ENCODE data around the gene SLC3A2. TPM values are rescaled to one million over a fixed set of nuclear protein-coding genes. Genes with fewer than 3 reads are reported as not detected.

The SLC3A2 gene
- total RNA-seq, 3 donors from 2014 or later: 147 to 214 (median 171) TPM

DNA sequence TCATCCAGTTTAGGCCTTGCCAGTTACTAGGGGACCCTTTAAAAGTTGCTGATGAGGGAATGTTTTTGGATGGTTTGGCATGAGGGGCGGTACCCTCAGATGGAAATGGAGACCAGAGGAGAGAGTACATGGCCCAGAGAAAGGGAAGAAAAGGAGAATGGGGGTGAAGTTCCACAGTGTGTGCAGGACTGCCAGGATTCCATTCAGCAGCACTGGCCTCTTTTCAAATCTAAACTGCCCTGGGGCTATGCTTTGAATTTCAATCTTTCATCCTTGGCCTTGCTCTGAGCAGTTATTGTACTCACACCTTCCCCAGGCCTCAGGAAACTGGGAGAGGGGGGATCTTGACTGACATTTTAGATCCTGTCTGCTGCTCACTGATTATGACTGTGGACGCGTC is 3.0 kb downstream of the SLC3A2 start:
- Histone ChIP-seq H3K27ac (peak overlapping the region; percentile 97 to 100), H3K27me3 (no peaks in the 10 kb centered on the region), H3K36me3 (peaks cover 24% of the 10 kb centered on the region), H3K4me3 (peak overlapping the region; percentile 68 to 99 (median 92)), H3K4me1 (peaks cover 3 to 29% of the 10 kb centered on the region in 2 donors), H3K9me3 (no peaks in the 10 kb centered on the region)
- no peak for TF ChIP-seq POLR2A (IDR thresholded peaks at IDR 0.05)
- TF ChIP-seq POLR2AphosphoS5 (IDR thresholded peaks at IDR 0.05): no peak
- TF ChIP-seq, protein P1, sequence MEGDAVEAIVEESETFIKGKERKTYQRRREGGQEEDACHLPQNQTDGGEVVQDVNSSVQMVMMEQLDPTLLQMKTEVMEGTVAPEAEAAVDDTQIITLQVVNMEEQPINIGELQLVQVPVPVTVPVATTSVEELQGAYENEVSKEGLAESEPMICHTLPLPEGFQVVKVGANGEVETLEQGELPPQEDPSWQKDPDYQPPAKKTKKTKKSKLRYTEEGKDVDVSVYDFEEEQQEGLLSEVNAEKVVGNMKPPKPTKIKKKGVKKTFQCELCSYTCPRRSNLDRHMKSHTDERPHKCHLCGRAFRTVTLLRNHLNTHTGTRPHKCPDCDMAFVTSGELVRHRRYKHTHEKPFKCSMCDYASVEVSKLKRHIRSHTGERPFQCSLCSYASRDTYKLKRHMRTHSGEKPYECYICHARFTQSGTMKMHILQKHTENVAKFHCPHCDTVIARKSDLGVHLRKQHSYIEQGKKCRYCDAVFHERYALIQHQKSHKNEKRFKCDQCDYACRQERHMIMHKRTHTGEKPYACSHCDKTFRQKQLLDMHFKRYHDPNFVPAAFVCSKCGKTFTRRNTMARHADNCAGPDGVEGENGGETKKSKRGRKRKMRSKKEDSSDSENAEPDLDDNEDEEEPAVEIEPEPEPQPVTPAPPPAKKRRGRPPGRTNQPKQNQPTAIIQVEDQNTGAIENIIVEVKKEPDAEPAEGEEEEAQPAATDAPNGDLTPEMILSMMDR (IDR thresholded peaks at IDR 0.05): no peak
- DNase-seq (ENCODE audit: low spot score in 2 of 2): no peak
- intact Hi-C loops (cut with DNase I; ENCODE audit: low total_unique reads): no loop called here

DNA sequence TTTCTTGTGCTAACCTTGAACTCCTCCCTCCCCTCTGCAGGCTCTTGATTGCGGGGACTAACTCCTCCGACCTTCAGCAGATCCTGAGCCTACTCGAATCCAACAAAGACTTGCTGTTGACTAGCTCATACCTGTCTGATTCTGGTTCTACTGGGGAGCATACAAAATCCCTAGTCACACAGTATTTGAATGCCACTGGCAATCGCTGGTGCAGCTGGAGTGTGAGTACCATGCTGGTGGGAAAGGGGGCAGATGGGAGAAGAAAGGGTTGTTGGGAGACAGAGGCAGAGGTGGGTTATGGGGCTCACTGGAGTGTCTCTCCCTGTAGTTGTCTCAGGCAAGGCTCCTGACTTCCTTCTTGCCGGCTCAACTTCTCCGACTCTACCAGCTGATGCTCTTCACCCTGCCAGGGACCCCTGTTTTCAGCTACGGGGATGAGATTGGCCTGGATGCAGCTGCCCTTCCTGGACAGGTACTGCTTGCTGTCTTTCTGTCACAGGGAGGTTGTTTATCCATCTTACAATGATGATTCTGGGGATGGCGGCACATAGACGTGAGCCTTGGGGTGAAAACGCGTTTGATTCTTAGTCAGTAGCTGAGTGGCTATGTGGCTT is 4.5 kb downstream of the SLC3A2 start:
- peaks cover 3 to 15% of the 10 kb centered on the region in 2 donors for H3K4me1 ChIP-seq
- H3K4me3 ChIP-seq: peak overlapping the region in 2 of 3 donors; percentile 3 to 34
- H3K27ac ChIP-seq: peak overlapping the region in 1 of 2 donors; percentile 9
- TF ChIP-seq POLR2AphosphoS5 (IDR thresholded peaks at IDR 0.05) (no peak), POLR2A (IDR thresholded peaks at IDR 0.05) (no peak)
- TF ChIP-seq, protein P1 (IDR thresholded peaks at IDR 0.05): no peak
- no peaks in the 10 kb centered on the region for H3K27me3 ChIP-seq
- no peaks in the 10 kb centered on the region for H3K9me3 ChIP-seq
- DNase-seq (ENCODE audit: low spot score in 2 of 2): no peak
- intact Hi-C loops (cut with DNase I; ENCODE audit: low total_unique reads): no loop called here
- H3K36me3 ChIP-seq: peaks cover 28% of the 10 kb centered on the region

DNA sequence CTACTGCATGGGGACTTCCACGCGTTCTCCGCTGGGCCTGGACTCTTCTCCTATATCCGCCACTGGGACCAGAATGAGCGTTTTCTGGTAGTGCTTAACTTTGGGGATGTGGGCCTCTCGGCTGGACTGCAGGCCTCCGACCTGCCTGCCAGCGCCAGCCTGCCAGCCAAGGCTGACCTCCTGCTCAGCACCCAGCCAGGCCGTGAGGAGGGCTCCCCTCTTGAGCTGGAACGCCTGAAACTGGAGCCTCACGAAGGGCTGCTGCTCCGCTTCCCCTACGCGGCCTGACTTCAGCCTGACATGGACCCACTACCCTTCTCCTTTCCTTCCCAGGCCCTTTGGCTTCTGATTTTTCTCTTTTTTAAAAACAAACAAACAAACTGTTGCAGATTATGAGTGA is 7.7 kb downstream of the SLC3A2 start:
- Histone ChIP-seq H3K36me3 (peaks cover 28% of the 10 kb centered on the region), H3K27me3 (no peaks in the 10 kb centered on the region), H3K27ac (peak overlapping the region in 1 of 2 donors; percentile 1), H3K4me3 (no peak overlapping the region), H3K4me1 (peaks cover 3 to 15% of the 10 kb centered on the region in 2 donors), H3K9me3 (no peaks in the 10 kb centered on the region)
- DNase-seq (ENCODE audit: low spot score in 2 of 2): no peak
- intact Hi-C loops (cut with DNase I; ENCODE audit: low total_unique reads): no loop called here
- TF ChIP-seq, protein P1 (IDR thresholded peaks at IDR 0.05): no peak
- TF ChIP-seq POLR2AphosphoS5 (IDR thresholded peaks at IDR 0.05): no peak
- no peak for TF ChIP-seq POLR2A (IDR thresholded peaks at IDR 0.05)

DNA sequence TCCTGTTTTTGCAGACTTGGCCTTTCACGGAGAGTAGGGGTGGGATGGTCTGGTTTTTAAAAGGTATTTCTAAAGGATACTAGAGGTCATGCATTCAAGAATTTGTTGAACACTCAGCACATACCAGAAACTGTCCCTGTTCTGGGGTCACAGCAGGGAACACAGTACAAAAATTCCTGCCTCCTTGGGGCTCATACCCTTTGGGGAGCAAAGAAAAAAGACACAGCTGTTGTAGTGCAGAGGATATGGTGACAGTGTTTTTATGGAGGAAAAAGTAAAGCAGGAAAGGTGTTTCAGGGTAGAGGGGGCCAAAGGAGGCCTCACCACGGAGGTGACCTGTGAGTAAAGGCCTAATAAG is 8.4 kb downstream of the SLC3A2 start:
- H3K27ac ChIP-seq: peak overlapping the region in 1 of 2 donors; percentile 48
- TF ChIP-seq POLR2AphosphoS5 (IDR thresholded peaks at IDR 0.05) (no peak), POLR2A (IDR thresholded peaks at IDR 0.05) (no peak)
- TF ChIP-seq, protein P1 (IDR thresholded peaks at IDR 0.05): no peak
- H3K9me3 ChIP-seq: no peaks in the 10 kb centered on the region
- H3K4me3 ChIP-seq: no peak overlapping the region
- DNase-seq (ENCODE audit: low spot score in 2 of 2): no peak
- no peaks in the 10 kb centered on the region for H3K27me3 ChIP-seq
- intact Hi-C loops (cut with DNase I; ENCODE audit: low total_unique reads): no loop called here
- H3K4me1 ChIP-seq: peaks cover 3 to 14% of the 10 kb centered on the region in 2 donors
- H3K36me3 ChIP-seq: peaks cover 28% of the 10 kb centered on the region

DNA sequence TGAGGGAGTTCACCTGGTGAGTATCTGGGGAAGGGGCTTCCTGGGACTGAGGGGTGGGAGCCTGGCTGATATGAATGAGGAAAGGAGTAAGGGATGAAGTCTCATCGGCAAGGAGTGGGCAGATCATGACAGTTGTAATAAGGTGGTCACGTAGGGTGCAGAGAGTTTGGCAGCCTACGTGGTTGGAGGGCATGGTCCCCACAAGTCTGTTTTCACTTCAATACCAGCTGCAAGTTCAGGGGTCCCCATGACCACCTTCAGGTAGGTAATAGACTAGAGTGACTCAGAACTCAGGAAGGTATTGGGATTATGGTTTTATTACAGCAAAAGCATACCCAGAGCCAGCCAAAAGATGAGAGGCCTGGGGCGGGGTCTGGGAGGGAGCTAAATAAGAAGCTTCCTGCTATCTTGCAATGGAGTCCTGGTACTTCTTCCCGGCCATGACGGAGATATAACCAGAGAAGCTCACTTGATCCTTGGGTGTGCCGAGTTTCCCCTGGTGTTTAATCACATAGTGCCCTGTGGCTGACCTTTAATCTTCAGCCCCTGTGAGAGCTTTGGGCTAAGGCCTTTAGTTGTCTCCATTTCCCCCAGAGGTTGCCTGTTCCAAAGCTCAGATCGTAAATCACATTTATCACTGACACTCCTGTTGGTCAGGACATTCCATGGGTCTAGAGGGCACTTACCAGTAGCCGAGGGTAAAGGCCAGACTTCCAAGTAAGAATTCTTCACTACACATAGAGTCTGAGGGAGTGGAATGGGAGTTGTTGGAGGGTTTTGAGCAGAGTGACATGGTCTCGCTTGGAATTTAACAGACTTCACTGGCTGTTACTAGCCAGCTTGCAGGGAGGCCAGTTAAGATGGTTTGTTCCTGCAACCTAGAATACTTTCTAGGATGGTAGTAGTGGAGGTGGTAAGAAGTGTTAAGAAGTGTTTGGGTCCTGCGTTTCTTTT is 9.1 kb downstream of the SLC3A2 start:
- TF ChIP-seq, protein P1 (IDR thresholded peaks at IDR 0.05): no peak
- TF ChIP-seq POLR2AphosphoS5 (IDR thresholded peaks at IDR 0.05): peak in 1 of 3 donors; percentile 19
- no peak for TF ChIP-seq POLR2A (IDR thresholded peaks at IDR 0.05)
- intact Hi-C loops (cut with DNase I; ENCODE audit: low total_unique reads): no loop called here
- Histone ChIP-seq H3K27me3 (no peaks in the 10 kb centered on the region), H3K4me3 (no peak overlapping the region), H3K4me1 (peaks cover 3 to 10% of the 10 kb centered on the region in 2 donors), H3K27ac (peak overlapping the region in 1 of 2 donors; percentile 48), H3K36me3 (peaks cover 28% of the 10 kb centered on the region), H3K9me3 (no peaks in the 10 kb centered on the region)
- DNase-seq (ENCODE audit: low spot score in 2 of 2): no peak

All from breast epithelium (tissue), 4 donors.